Immature natural killer cell (primary cell): ENCODE measurements around the gene SUV39H1. TPM values are rescaled to one million over a fixed set of nuclear protein-coding genes. Genes with fewer than 3 reads are reported as not detected.

Experiments
- polyA plus RNA-seq, 3 donors: library from polyadenylated mRNA; unstranded; fragments of 300-500 nt; fragmentation: Illumina TruSeq; gene quantifications; one replicate each; pipeline ENCODE4 v1.2.3, GENCODE V29; 2021

Gene SUV39H1
- polyA plus RNA-seq, 3 donors from 2014 or later = 13.0 to 18.5 (median 16.4) TPM

Other genes with a start within 250 kb of the SUV39H1 start
- 10 to 100 TPM; 24.3 to 48.0 (median 26.5) TPM for gene SLC38A5, start 226.5 kb upstream of the SUV39H1 start, polyA plus RNA-seq
- 100 to 1,000 TPM in 1 of 3 donors, 10 to 100 TPM in 2; 73.5 to 115 (median 85.0) TPM for gene FTSJ1, start 220.5 kb upstream of the SUV39H1 start, polyA plus RNA-seq
- gene PORCN, start 187.7 kb upstream of the SUV39H1 start, polyA plus RNA-seq = 10 to 100 TPM; 13.1 to 29.8 (median 18.1) TPM
- 100 to 1,000 TPM; 184 to 314 (median 233) TPM for gene EBP, start 174.9 kb upstream of the SUV39H1 start, polyA plus RNA-seq
- gene TBC1D25, start 157.0 kb upstream of the SUV39H1 start, polyA plus RNA-seq = 10 to 100 TPM; 20.0 to 34.9 (median 30.6) TPM
- gene RBM3, start 122.2 kb upstream of the SUV39H1 start, polyA plus RNA-seq = 100 to 1,000 TPM; 251 to 286 (median 252) TPM
- gene WDR13, start 99.2 kb upstream of the SUV39H1 start, polyA plus RNA-seq = 10 to 100 TPM; 67.1 to 78.1 (median 75.4) TPM
- gene WAS, start 12.9 kb upstream of the SUV39H1 start, polyA plus RNA-seq = 10 to 100 TPM; 15.2 to 43.0 (median 18.3) TPM
- gene GLOD5, start 65.0 kb downstream of the SUV39H1 start, polyA plus RNA-seq = not detected
- under 1 TPM in 1 of 3 donors, not detected in 2; 0.28 TPM for gene GATA1, start 89.9 kb downstream of the SUV39H1 start, polyA plus RNA-seq
- 10 to 100 TPM; 13.2 to 22.9 (median 13.5) TPM for gene HDAC6, start 105.3 kb downstream of the SUV39H1 start, polyA plus RNA-seq
- gene ERAS, start 129.8 kb downstream of the SUV39H1 start, polyA plus RNA-seq = not detected
- gene PCSK1N, start 138.9 kb downstream of the SUV39H1 start, polyA plus RNA-seq = under 1 TPM in 2 of 3 donors, not detected in 1; 0.20 to 0.32 TPM
- gene TIMM17B, start 201.0 kb downstream of the SUV39H1 start, polyA plus RNA-seq = 10 to 100 TPM; 76.0 to 88.2 (median 85.3) TPM
- 100 to 1,000 TPM in 2 of 3 donors, 10 to 100 TPM in 1; 92.6 to 118 (median 108) TPM for gene PQBP1, start 201.2 kb downstream of the SUV39H1 start, polyA plus RNA-seq
- 10 to 100 TPM; 17.0 to 20.6 (median 20.2) TPM for gene SLC35A2, start 214.9 kb downstream of the SUV39H1 start, polyA plus RNA-seq
- gene PIM2, start 222.3 kb downstream of the SUV39H1 start, polyA plus RNA-seq = 100 to 1,000 TPM in 2 of 3 donors, 10 to 100 TPM in 1; 86.0 to 158 (median 146) TPM